ENCODE results near the gene RNF126. TPM values are rescaled to one million over a fixed set of nuclear protein-coding genes. Genes with fewer than 3 reads are reported as not detected.

RNF126 gene
- total RNA-seq (2012; rRNA removed) = 7.0 and 8.6 TPM in 2 replicates
- 25.8 and 27.4 TPM in 2 replicates for polyA plus RNA-seq (2012; rRNA removed)
- 32.5 and 45.6 TPM in 2 replicates for polyA plus RNA-seq (2012; cell fraction: cytosol; rRNA removed)
- 38.8 and 87.7 TPM in 2 replicates for polyA plus RNA-seq (2012; cell fraction: nucleus; rRNA removed; ENCODE audit: low replicate concordance)
- Bru-seq, nascent RNA = percentile 58 among the genes with signal in this experiment
- percentile 63 among the genes with signal in this experiment for BruChase-seq, experiment 1, labeled RNA remaining after a 6-hour chase
- BruChase-seq, experiment 2, labeled RNA remaining after a 2-hour chase = percentile 57 among the genes with signal in this experiment
- long read RNA-seq, transcript RNF126-201 (9 exons, 1,694 nt) = major isoform, 49 of 101 reads
- long read RNA-seq, partial matches to known transcripts = 37 of 101 reads
- long read RNA-seq, other reads (novel, unspliced or antisense) = 11 of 101 reads

GRCh38 chr19:662962-663681 lies at the start of gene RNF126:
RNF126 (minus strand) TSS chr19:663214; CDS start chr19:663121, 93 bp downstream.
- 0 out of 3 replicates have a peak within 1 kb of the TSS, but pooled peaks have one; percentile 15 for H2BK15ac ChIP-seq (ENCODE audit: low read depth, low read length)
- peak within 1 kb of the TSS; percentile 85 for H2BK5ac ChIP-seq (ENCODE audit: low read depth, low read length, poor library complexity, severe bottlenecking)
- H3K4ac ChIP-seq (ENCODE audit: low read depth, low read length) = peak within 1 kb of the TSS; percentile 91
- H3K18ac ChIP-seq (ENCODE audit: low read depth, low read length) = peak within 1 kb of the TSS; percentile 82
- H3K9me3 ChIP-seq (ENCODE audit: control insufficient read depth, insufficient read depth, low read length) = no peaks in the 10 kb centered on the region
- peak within 1 kb of the TSS; percentile 95 for H3K4me2 ChIP-seq (ENCODE audit: low read depth, low read length)
- no peaks in the 10 kb centered on the region for H3K27me3 ChIP-seq (ENCODE audit: control insufficient read depth, insufficient read depth, low read length)
- BruUV-seq (replicated peaks) = no TSS peak
- peak within 1 kb of the TSS; percentile 91 for H3K9ac ChIP-seq (ENCODE audit: low read depth, low read length)
- H4K8ac ChIP-seq (ENCODE audit: low read depth in 2 of 2, low read length in 2 of 2) = peak within 1 kb of the TSS; percentile 82 to 97
- peak; percentile 89 for ATAC-seq (ENCODE audit: low read depth)
- H3K23ac ChIP-seq (ENCODE audit: low read depth, low read length) = peak within 1 kb of the TSS; percentile 18; the same call in 1 of the 2 replicates
- H4K91ac ChIP-seq (ENCODE audit: insufficient read depth, low read depth, low read length) = peak within 1 kb of the TSS; percentile 70
- peak within 1 kb of the TSS; percentile 87 for H3K4me3 ChIP-seq (ENCODE audit: insufficient read depth, low read depth, low read length)
- H2BK120ac ChIP-seq (ENCODE audit: low read depth, low read length) = peak within 1 kb of the TSS; percentile 52; the same call in 1 of the 2 replicates
- dilution Hi-C loops (cut with HindIII; ENCODE audit: low sequenced_read_pairs, unreplicated experiment) = no loop called here
- WGBS, 2 experiments (ENCODE audit: extremely low coverage in 2 of 2, insufficient read length in 1 of 2) = 3% methylated on average over 27 of the region's 97 CpGs; no CpG with 5 or more reads in 1 of the 2 experiments
- ChIA-PET CTCF (no interaction called here), POLR2A (ENCODE audit: unreplicated experiment) (no interaction called here)
- H4K5ac ChIP-seq (ENCODE audit: low read depth, low read length) = peak within 1 kb of the TSS; percentile 98
- peak within 1 kb of the TSS; percentile 48; the same call in 1 of the 2 replicates for H3K56ac ChIP-seq (ENCODE audit: extremely low read depth, insufficient read depth, low read length)
- peak; percentile 88 for DNase-seq
- intact Hi-C loops (cut with micrococcal nuclease) = loop anchor here (2.0 to 10.0 kb wide), 4 partner anchors 30 to 249 kb away; partner anchors contain the start of genes POLRMT and R3HDM4
- H3K9me1 ChIP-seq (ENCODE audit: insufficient read depth, low read length) = no peaks in the 10 kb centered on the region
- H3K4me1 ChIP-seq (ENCODE audit: control insufficient read depth, insufficient read depth, low read length) = peaks cover 14% of the 10 kb centered on the region
- H3K27ac ChIP-seq (ENCODE audit: insufficient read depth, low read length) = peak within 1 kb of the TSS; percentile 93
- peak within 1 kb of the TSS; percentile 88 for H2AK5ac ChIP-seq (ENCODE audit: low read depth, low read length)
- peak within 1 kb of the TSS; percentile 96 for H2AFZ ChIP-seq (replicated peaks; ENCODE audit: low read length, poor library complexity)
- peaks cover 42% of the 10 kb centered on the region for H4K20me1 ChIP-seq (ENCODE audit: insufficient read depth, low read length)
- no peak within 1 kb of the TSS for H2BK20ac ChIP-seq (ENCODE audit: low read depth, low read length)
- in situ Hi-C loops (cut with MboI; ENCODE audit: low sequenced_read_pairs) = no loop called here
- H2AK9ac ChIP-seq (replicated peaks; ENCODE audit: low read depth, low read length, poor library complexity) = peak within 1 kb of the TSS; percentile 95
- peak within 1 kb of the TSS; percentile 83 for H3K14ac ChIP-seq (replicated peaks; ENCODE audit: low read depth, low read length)
- peaks cover 5% of the 10 kb centered on the region; the same call in 1 of the 2 replicates for H3K36me3 ChIP-seq (ENCODE audit: control insufficient read depth, insufficient read depth, low read length)
- peaks cover 0 to 35% of the 10 kb centered on the region in 2 experiments; a peak in 2 of 4 replicates for H3K79me1 ChIP-seq (ENCODE audit: low read depth in 1 of 2, low read length in 2 of 2)
- TF ChIP-seq SMC3 (IDR thresholded peaks at IDR 0.05; ENCODE audit: low read depth, low read length) (no peak), FOS (IDR thresholded peaks at IDR 0.05; ENCODE audit: low read depth, low read length) (no peak), CTCF (conservative IDR thresholded peaks at IDR 0.05; ENCODE audit: low read depth, low read length) (no peak), RFX5 (IDR thresholded peaks at IDR 0.05; ENCODE audit: low read depth, low read length) (no peak), MAFK (IDR thresholded peaks at IDR 0.05; ENCODE audit: low read depth, low read length) (no peak), ELK1 (IDR thresholded peaks at IDR 0.05; ENCODE audit: borderline replicate concordance, low read depth, low read length) (no peak), POLR2A (IDR thresholded peaks at IDR 0.05; ENCODE audit: low read depth, low read length) (peak; percentile 71; the same call in 1 of the 2 replicates), RAD21 (IDR thresholded peaks at IDR 0.05; ENCODE audit: low read length) (no peak), MXI1 (IDR thresholded peaks at IDR 0.05; ENCODE audit: borderline replicate concordance, low read depth, low read length) (peak; percentile 83), USF2 (IDR thresholded peaks at IDR 0.05; ENCODE audit: low read depth, low read length) (no peak), NFE2L2 (IDR thresholded peaks at IDR 0.05; ENCODE audit: low read depth, low read length) (no peak), RCOR1 (IDR thresholded peaks at IDR 0.05; ENCODE audit: insufficient replicate concordance, low read length) (no peak)
